ENCODE data around the gene TBCK.

The TBCK gene

GRCh38 chr4:106039796-106040195, 276.2 kb downstream of the TBCK start:
- H3K9me3 ChIP-seq, result no peaks in the 10 kb centered on the region
- no peak overlapping the region for H3K4me3 ChIP-seq
- H3K4me1 ChIP-seq, result peaks cover 5% of the 10 kb centered on the region
- no peak for DNase-seq (ENCODE audit: low spot score in 2 of 2)
- in situ Hi-C loops (cut with MboI; ENCODE audit: low sequenced_read_pairs), result no loop called here
- H3K27me3 ChIP-seq (ENCODE audit: low read depth), result no peaks in the 10 kb centered on the region
- no peaks in the 10 kb centered on the region for H3K36me3 ChIP-seq (replicated peaks)

- peaks cover 5% of the 10 kb centered on the region for H3K4me1 ChIP-seq
- H3K9me3 ChIP-seq, result no peaks in the 10 kb centered on the region
- DNase-seq (ENCODE audit: low spot score in 2 of 2), result no peak
- no peak overlapping the region for H3K4me3 ChIP-seq
- no peaks in the 10 kb centered on the region for H3K27me3 ChIP-seq (ENCODE audit: low read depth)
- in situ Hi-C loops (cut with MboI; ENCODE audit: low sequenced_read_pairs), result no loop called here
- no peaks in the 10 kb centered on the region for H3K36me3 ChIP-seq (replicated peaks)
These were observed 277.1 kb downstream of the TBCK start for GRCh38 chr4:106038908-106039307.

DNA sequence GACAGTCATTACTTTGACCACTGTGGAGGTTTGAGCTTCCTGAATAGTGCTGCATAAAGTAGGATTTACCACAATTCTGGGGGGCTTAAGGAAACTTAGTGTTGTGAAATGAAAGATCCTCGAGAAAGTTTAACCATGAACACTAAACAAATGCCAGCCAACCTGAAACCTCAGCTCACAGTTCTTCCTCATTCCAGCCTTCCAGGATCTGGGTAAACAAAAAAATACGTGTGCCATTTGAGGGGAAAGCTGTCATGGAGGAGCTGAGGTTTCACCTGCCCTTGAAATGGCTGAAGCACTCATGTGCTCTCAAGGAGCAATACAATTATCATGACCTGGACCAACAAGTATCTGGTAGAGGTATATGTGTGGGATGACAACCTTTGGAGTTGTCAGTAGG, 278.0 kb downstream of the TBCK start:
- in situ Hi-C loops (cut with MboI; ENCODE audit: low sequenced_read_pairs), result no loop called here
- H3K9me3 ChIP-seq, result no peaks in the 10 kb centered on the region

GRCh38 chr4:106036848-106037247, 279.2 kb downstream of the TBCK start:
- H3K36me3 ChIP-seq (replicated peaks), result no peaks in the 10 kb centered on the region
- H3K27me3 ChIP-seq (ENCODE audit: low read depth), result no peaks in the 10 kb centered on the region
- no peaks in the 10 kb centered on the region for H3K9me3 ChIP-seq
- in situ Hi-C loops (cut with MboI; ENCODE audit: low sequenced_read_pairs), result no loop called here
- H3K4me3 ChIP-seq, result no peak overlapping the region
- DNase-seq (ENCODE audit: low spot score in 2 of 2), result no peak
- H3K4me1 ChIP-seq, result peaks cover 5% of the 10 kb centered on the region

More for the DNA sequence above, 278.0 kb downstream of the TBCK start:
- H3K4me3 ChIP-seq, result no peak overlapping the region
- no peaks in the 10 kb centered on the region for H3K27me3 ChIP-seq (ENCODE audit: low read depth)
- no peak for DNase-seq (ENCODE audit: low spot score in 2 of 2)
- peaks cover 5% of the 10 kb centered on the region for H3K4me1 ChIP-seq
- no peaks in the 10 kb centered on the region for H3K36me3 ChIP-seq (replicated peaks)

DNA sequence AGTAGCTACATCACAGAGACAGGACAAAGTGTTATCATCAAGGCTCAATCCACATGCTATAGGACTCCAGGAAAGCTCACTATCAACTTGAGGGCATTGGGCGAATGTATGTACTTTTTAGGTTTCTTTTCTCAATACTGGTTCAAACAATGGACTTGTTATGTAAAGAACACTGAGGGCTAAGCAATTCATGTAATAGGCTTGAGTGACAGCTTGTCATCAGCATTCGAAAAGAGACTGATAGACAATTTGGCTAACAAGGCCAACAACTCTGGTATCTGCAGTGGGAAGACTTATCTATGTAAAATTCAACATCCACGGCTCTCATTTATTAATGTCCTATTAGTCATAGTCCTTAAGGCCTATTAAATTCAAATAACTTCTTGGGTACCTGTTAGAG, 279.7 kb downstream of the TBCK start:
- Histone ChIP-seq H3K4me1 (peaks cover 5% of the 10 kb centered on the region), H3K4me3 (no peak overlapping the region), H3K9me3 (no peaks in the 10 kb centered on the region), H3K27me3 (ENCODE audit: low read depth) (no peaks in the 10 kb centered on the region), H3K36me3 (replicated peaks) (no peaks in the 10 kb centered on the region)
- in situ Hi-C loops (cut with MboI; ENCODE audit: low sequenced_read_pairs), result no loop called here
- no peak for DNase-seq (ENCODE audit: low spot score in 2 of 2)

GRCh38 chr4:106035204-106035603, 280.8 kb downstream of the TBCK start:
- Histone ChIP-seq H3K27me3 (ENCODE audit: low read depth) (no peaks in the 10 kb centered on the region), H3K4me3 (no peak overlapping the region), H3K36me3 (replicated peaks) (no peaks in the 10 kb centered on the region), H3K9me3 (no peaks in the 10 kb centered on the region), H3K4me1 (peaks cover 5% of the 10 kb centered on the region)
- in situ Hi-C loops (cut with MboI; ENCODE audit: low sequenced_read_pairs), result no loop called here
- DNase-seq (ENCODE audit: low spot score in 2 of 2), result no peak

DNA sequence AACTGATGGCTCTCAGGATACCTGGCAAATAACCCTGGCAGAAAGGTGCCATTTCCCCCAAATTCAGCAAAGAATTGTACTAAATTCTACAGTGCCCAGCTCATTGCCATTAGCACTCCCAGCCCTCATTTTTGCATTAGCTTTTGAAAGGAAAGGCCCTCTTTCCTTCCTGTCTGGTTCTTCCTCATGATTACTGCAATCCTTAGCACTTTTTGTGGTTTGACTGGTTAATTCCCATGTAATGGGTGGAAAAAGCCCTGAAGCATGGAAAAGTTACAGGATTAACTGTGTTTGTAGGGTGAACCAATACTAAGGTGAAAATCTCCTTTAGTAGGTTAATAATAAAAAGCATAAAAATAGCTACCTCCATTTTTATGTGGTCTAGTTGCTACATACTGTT, 281.3 kb downstream of the TBCK start:
- Histone ChIP-seq H3K27me3 (ENCODE audit: low read depth) (no peaks in the 10 kb centered on the region), H3K36me3 (replicated peaks) (no peaks in the 10 kb centered on the region), H3K9me3 (no peaks in the 10 kb centered on the region), H3K4me1 (peaks cover 5% of the 10 kb centered on the region), H3K4me3 (no peak overlapping the region)
- DNase-seq (ENCODE audit: low spot score in 2 of 2), result no peak
- in situ Hi-C loops (cut with MboI; ENCODE audit: low sequenced_read_pairs), result no loop called here

- in situ Hi-C loops (cut with MboI; ENCODE audit: low sequenced_read_pairs), result no loop called here
- H3K27me3 ChIP-seq (ENCODE audit: low read depth), result no peaks in the 10 kb centered on the region
- no peaks in the 10 kb centered on the region for H3K36me3 ChIP-seq (replicated peaks)
- H3K9me3 ChIP-seq, result no peaks in the 10 kb centered on the region
- DNase-seq (ENCODE audit: low spot score in 2 of 2), result no peak
- peaks cover 5% of the 10 kb centered on the region for H3K4me1 ChIP-seq
- no peak overlapping the region for H3K4me3 ChIP-seq
These were observed 281.8 kb downstream of the TBCK start for GRCh38 chr4:106034220-106034619.

- no peak for DNase-seq (ENCODE audit: low spot score in 2 of 2)
- Histone ChIP-seq H3K9me3 (no peaks in the 10 kb centered on the region), H3K4me1 (peaks cover 5% of the 10 kb centered on the region), H3K36me3 (replicated peaks) (no peaks in the 10 kb centered on the region), H3K27me3 (ENCODE audit: low read depth) (no peaks in the 10 kb centered on the region), H3K4me3 (no peak overlapping the region)
- in situ Hi-C loops (cut with MboI; ENCODE audit: low sequenced_read_pairs), result no loop called here
These were observed 282.5 kb downstream of the TBCK start for GRCh38 chr4:106033469-106033868.

DNA sequence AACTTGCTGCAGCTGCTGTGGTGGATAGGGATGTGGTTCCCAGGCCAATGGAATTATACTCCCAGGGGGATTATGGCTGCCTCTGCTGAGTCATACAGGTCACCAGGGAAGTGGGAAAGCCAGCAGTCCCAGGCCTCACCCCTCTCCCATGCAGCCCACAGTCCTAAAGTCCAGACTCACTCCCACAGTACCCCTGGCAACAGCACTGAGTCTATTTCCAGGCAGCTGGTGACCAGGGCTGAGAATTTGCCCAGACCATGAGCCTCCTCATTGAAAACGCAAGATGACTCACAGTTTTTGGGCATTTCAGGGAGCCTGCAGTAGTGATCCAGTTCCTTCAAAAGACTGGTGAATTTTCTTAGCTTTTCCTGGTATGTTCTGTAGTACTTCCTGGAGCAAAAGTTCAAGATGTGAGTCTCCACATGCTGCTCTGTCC, 283.1 kb downstream of the TBCK start:
- in situ Hi-C loops (cut with MboI; ENCODE audit: low sequenced_read_pairs), result no loop called here
- Histone ChIP-seq H3K4me3 (no peak overlapping the region), H3K4me1 (peaks cover 5% of the 10 kb centered on the region), H3K27me3 (ENCODE audit: low read depth) (no peaks in the 10 kb centered on the region), H3K9me3 (no peaks in the 10 kb centered on the region), H3K36me3 (replicated peaks) (no peaks in the 10 kb centered on the region)
- no peak for DNase-seq (ENCODE audit: low spot score in 2 of 2)

DNA sequence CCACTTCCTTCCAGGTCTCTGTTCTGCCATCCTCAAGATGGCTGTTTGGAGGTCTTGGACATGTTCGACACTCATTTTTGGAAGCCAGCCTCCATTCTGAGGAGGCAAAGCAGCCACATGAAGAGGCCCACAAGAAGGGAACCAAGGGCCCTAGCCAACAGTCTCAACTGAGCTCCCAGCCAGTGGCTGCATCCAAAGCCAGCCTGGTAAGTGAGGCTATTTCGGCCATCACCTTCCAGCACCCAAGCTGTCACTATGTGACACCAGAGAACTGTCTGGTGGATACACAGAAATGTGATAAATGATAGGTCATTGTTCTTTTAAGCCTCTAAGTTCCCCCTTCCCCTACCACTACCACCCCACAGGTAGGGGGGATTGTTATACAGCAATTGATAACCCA, 293.6 kb downstream of the TBCK start:
- Histone ChIP-seq H3K4me3 (no peak overlapping the region), H3K27me3 (ENCODE audit: low read depth) (no peaks in the 10 kb centered on the region), H3K36me3 (replicated peaks) (no peaks in the 10 kb centered on the region), H3K9me3 (0 out of 2 replicates have a peak, but pooled peaks cover 3% of the 10 kb centered on the region), H3K4me1 (no peaks in the 10 kb centered on the region)
- in situ Hi-C loops (cut with MboI; ENCODE audit: low sequenced_read_pairs), result no loop called here
- DNase-seq (ENCODE audit: low spot score in 2 of 2), result no peak

- Histone ChIP-seq H3K4me3 (no peak overlapping the region), H3K9me3 (0 out of 2 replicates have a peak, but pooled peaks cover 3% of the 10 kb centered on the region), H3K27me3 (ENCODE audit: low read depth) (no peaks in the 10 kb centered on the region), H3K4me1 (no peaks in the 10 kb centered on the region), H3K36me3 (replicated peaks) (no peaks in the 10 kb centered on the region)
- DNase-seq (ENCODE audit: low spot score in 2 of 2), result no peak
- in situ Hi-C loops (cut with MboI; ENCODE audit: low sequenced_read_pairs), result no loop called here
These were observed 294.1 kb downstream of the TBCK start for GRCh38 chr4:106021737-106022410.

GRCh38 chr4:106019771-106020170, 296.2 kb downstream of the TBCK start:
- H3K4me3 ChIP-seq, result no peak overlapping the region
- no peaks in the 10 kb centered on the region for H3K9me3 ChIP-seq
- no peaks in the 10 kb centered on the region for H3K27me3 ChIP-seq (ENCODE audit: low read depth)
- no peaks in the 10 kb centered on the region for H3K4me1 ChIP-seq
- DNase-seq (ENCODE audit: low spot score in 2 of 2), result no peak
- no peaks in the 10 kb centered on the region for H3K36me3 ChIP-seq (replicated peaks)
- in situ Hi-C loops (cut with MboI; ENCODE audit: low sequenced_read_pairs), result no loop called here

DNA sequence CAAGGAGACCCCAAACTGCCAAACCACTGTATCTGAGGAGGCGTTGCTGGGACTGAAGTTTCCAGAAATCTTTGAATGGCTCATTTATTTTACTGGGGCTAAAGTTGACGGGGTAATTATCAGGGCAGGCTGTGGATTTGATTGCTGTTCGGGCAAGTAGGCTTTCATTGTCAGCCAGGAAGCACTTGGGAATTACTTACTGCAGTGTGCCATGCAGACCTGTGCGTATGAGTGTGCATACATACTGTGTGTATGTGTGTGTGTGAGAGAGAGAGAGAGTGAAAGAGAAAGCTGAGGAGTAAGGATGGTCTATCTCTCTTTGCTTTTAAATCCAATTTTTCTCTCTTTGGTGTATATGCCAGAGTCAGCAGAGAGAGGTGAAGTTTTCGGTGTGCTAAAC, 298.0 kb downstream of the TBCK start:
- Histone ChIP-seq H3K27me3 (ENCODE audit: low read depth) (no peaks in the 10 kb centered on the region), H3K4me3 (no peak overlapping the region), H3K36me3 (replicated peaks) (no peaks in the 10 kb centered on the region), H3K4me1 (no peaks in the 10 kb centered on the region), H3K9me3 (no peaks in the 10 kb centered on the region)
- in situ Hi-C loops (cut with MboI; ENCODE audit: low sequenced_read_pairs), result no loop called here
- DNase-seq (ENCODE audit: low spot score in 2 of 2), result no peak

DNA sequence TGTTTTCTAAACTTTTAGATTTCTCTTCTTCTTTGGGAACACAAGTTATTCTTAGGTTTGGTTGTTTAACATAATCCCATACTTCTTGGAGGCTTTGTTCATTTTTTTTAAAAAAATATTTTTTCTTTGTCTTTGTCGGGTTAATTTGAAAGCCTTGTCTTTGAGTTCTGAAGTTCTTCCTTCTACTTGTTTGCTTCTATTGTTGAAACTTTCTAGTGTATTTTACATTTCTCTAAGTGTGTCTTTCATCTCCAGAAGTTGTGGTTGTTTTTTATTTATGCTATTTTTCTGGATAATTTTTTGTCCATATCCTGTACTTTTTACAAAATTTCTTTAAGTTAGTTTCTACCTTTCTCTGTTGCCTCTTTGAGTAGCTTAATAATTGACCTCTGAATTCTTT, 304.6 kb downstream of the TBCK start:
- Histone ChIP-seq H3K9me3 (no peaks in the 10 kb centered on the region), H3K4me1 (no peaks in the 10 kb centered on the region), H3K27me3 (ENCODE audit: low read depth) (no peaks in the 10 kb centered on the region), H3K36me3 (replicated peaks) (no peaks in the 10 kb centered on the region), H3K4me3 (no peak overlapping the region)
- no peak for DNase-seq (ENCODE audit: low spot score in 2 of 2)
- in situ Hi-C loops (cut with MboI; ENCODE audit: low sequenced_read_pairs), result no loop called here

All from HAP-1 (cell line).